Neural cell (in vitro differentiated cells): Measurements from ENCODE around the gene RAB11FIP2. TPM values are rescaled to one million over a fixed set of nuclear protein-coding genes. Genes with fewer than 3 reads are reported as not detected.

Experiments used
- H2AFZ ChIP-seq: fragments of 200-600, 300-800 bp; sonication (generic), shearing (Covaris generic); 2 replicates; pipeline ENCODE4 v1.6.0; 2014; ENCODE audit warnings: low read depth, mild to moderate bottlenecking, antibody characterized with exemption, low read length, moderate library complexity
- H3F3A ChIP-seq: fragments of 200-600 bp; shearing (Covaris generic); 2 replicates; pipeline ENCODE4 v1.6.1; 2016; ENCODE audit warnings: mild to moderate bottlenecking, moderate library complexity, mixed read lengths, antibody characterized with exemption, low read length; ENCODE audit not compliant: insufficient read depth, poor library complexity, severe bottlenecking
- H3K27ac ChIP-seq: fragments of 200-600, 300-800 bp; sonication (generic), shearing (Covaris generic); 2 replicates; pipeline ENCODE4 v1.5.1; 2014; ENCODE audit warnings: mild to moderate bottlenecking, low read length, moderate library complexity
- H3K27me3 ChIP-seq: fragments of 300-800, 200-600 bp; sonication (generic), shearing (Covaris generic); 2 replicates; pipeline ENCODE4 v1.6.0; 2014; ENCODE audit warnings: mild to moderate bottlenecking, low read depth, low read length, moderate library complexity; ENCODE audit not compliant: insufficient read depth
- H3K36me3 ChIP-seq: fragments of 300-800, 200-600 bp; sonication (generic), shearing (Covaris generic); 2 replicates; pipeline ENCODE4 v1.5.1; 2014; ENCODE audit warnings: mild to moderate bottlenecking, antibody characterized with exemption, low read length, moderate library complexity; ENCODE audit not compliant: insufficient read depth
- H3K4me2 ChIP-seq: fragments of 300-800, 200-600 bp; sonication (generic), shearing (Covaris generic); 2 replicates; pipeline ENCODE4 v1.6.0; 2014; ENCODE audit warnings: mild to moderate bottlenecking, low read length
- H3K4me3 ChIP-seq: fragments of 300-800, 200-600 bp; sonication (generic), shearing (Covaris generic); 2 replicates; pipeline ENCODE4 v1.5.1; 2014; ENCODE audit warnings: mild to moderate bottlenecking, low read length, moderate library complexity
- H3K79me2 ChIP-seq: fragments of 200-600 bp; shearing (Covaris generic); replicated peaks from 2 replicates; pipeline ENCODE4 v1.6.0; 2014; ENCODE audit warnings: mild to moderate bottlenecking, low read length, moderate library complexity; ENCODE audit not compliant: insufficient read depth
- H3K9ac ChIP-seq: fragments of 300-800, 200-600 bp; sonication (generic), shearing (Covaris generic); 2 replicates; pipeline ENCODE4 v1.6.1; 2016; ENCODE audit warnings: mild to moderate bottlenecking, low read length, mixed read lengths
- H3K9me2 ChIP-seq: fragments of 200-600 bp; shearing (Covaris generic); 2 replicates; pipeline ENCODE4 v1.6.1; 2016; ENCODE audit warnings: mild to moderate bottlenecking, low read length, mixed read lengths; ENCODE audit not compliant: insufficient read depth
- H3K9me3 ChIP-seq: fragments of 200-600, 300-800 bp; sonication (generic), shearing (Covaris generic); 2 replicates; pipeline ENCODE4 v1.6.1; 2016; ENCODE audit warnings: mild to moderate bottlenecking, mixed run types, low read length, moderate library complexity, mixed read lengths
- H4K20me1 ChIP-seq: fragments of 200-600 bp; shearing (Covaris generic); 2 replicates; pipeline ENCODE4 v1.6.1; 2016; ENCODE audit warnings: mild to moderate bottlenecking, mixed run types; ENCODE audit not compliant: insufficient read depth
- EP300 ChIP-seq: fragments of 450-650 bp; conservative IDR thresholded peaks from 2 replicates; pipeline ENCODE4 v1.6.1; 2014; ENCODE audit warnings: antibody characterized with exemption, mild to moderate bottlenecking, moderate library complexity; ENCODE audit not compliant: poor library complexity, severe bottlenecking
- EZH2 ChIP-seq: fragments of 200-600, 300-800 bp; shearing (Covaris generic), sonication (generic); IDR thresholded peaks from 2 replicates; pipeline ENCODE4 v1.6.1; 2014; ENCODE audit warnings: antibody characterized with exemption, low read length, borderline replicate concordance, mild to moderate bottlenecking; ENCODE audit not compliant: insufficient read depth, poor library complexity, severe bottlenecking
- MXI1 ChIP-seq: fragments of 450-650 bp; conservative IDR thresholded peaks from 2 replicates; pipeline ENCODE4 v1.6.1; 2014; ENCODE audit warnings: antibody characterized with exemption, mild to moderate bottlenecking; ENCODE audit not compliant: poor library complexity, severe bottlenecking
- POLR2AphosphoS5 ChIP-seq: IDR thresholded peaks from 2 replicates; pipeline ENCODE4 v1.6.1; 2012
- RAD21 ChIP-seq: fragments of 450-650 bp; conservative IDR thresholded peaks from 2 replicates; pipeline ENCODE4 v1.6.1; 2014; ENCODE audit warnings: antibody characterized with exemption, mild to moderate bottlenecking, moderate library complexity
- SMC3 ChIP-seq: fragments of 450-650 bp; conservative IDR thresholded peaks from 2 replicates; pipeline ENCODE4 v1.6.1; 2014; ENCODE audit warnings: antibody characterized with exemption, mild to moderate bottlenecking, moderate library complexity; ENCODE audit not compliant: poor library complexity
- TAF1 ChIP-seq: IDR thresholded peaks from 2 replicates; pipeline ENCODE4 v1.6.1; 2012; ENCODE audit warnings: low read depth
- polyA plus RNA-seq: library from polyadenylated mRNA; depleted of rRNA; stranded (reverse); fragments of >200 nt; gene quantifications from 2 replicates; pipeline ENCODE4 v1.2.3, GENCODE V29; 2014
- TF ChIP-seq, protein P1 (sequence below): IDR thresholded peaks from 2 replicates; pipeline ENCODE4 v1.6.1; 2012; ENCODE audit warnings: borderline replicate concordance
- TF ChIP-seq, protein P2 (sequence below): fragments of 450-650 bp; IDR thresholded peaks from 2 replicates; pipeline ENCODE4 v1.5.1; 2014; ENCODE audit warnings: antibody characterized with exemption, mild to moderate bottlenecking, moderate library complexity; ENCODE audit not compliant: poor library complexity, severe bottlenecking

RAB11FIP2 gene
- polyA plus RNA-seq, 1 donor from 2014 or later = 26.3 TPM

DNA sequence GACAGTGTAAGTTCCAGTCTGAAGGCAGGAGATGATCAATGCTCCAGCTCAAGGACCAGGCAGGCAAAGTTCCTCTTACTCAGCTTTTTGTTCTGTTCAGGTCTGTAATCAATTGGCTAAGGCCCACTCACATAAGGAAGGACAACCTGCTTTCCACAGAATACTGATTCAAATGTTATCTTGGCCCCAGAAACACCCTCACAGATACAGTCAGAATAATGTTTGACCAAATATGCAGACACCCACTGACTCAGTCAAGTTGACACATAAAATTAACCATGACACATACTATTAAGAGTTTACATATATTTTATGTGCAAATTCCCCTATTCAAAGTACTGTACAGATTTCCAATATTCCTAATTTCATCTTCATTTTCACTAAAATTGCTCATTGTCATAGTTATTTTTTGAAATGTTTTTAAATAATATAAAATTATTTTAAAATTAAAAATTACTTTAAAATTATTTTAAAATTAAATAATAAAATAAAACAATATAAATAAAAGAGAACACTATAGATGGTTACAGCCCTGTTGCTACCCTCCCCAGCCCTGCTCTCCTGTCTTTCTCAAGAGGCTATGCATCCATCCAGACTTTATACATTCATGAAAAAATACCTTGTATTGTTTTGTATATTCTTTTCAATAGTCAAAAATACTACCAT is 59.4 kb downstream of the RAB11FIP2 start:
- Histone ChIP-seq H3K4me2 (no peak overlapping the region), H3K9ac (no peak overlapping the region), H3K27ac (no peak overlapping the region), H3F3A (no peaks in the 10 kb centered on the region), H3K4me3 (no peak overlapping the region), H3K36me3 (no peaks in the 10 kb centered on the region), H2AFZ (no peak overlapping the region), H3K9me2 (no peaks in the 10 kb centered on the region), H3K27me3 (no peaks in the 10 kb centered on the region), H3K79me2 (no peaks in the 10 kb centered on the region), H3K9me3 (no peaks in the 10 kb centered on the region), H4K20me1 (no peaks in the 10 kb centered on the region)
- TF ChIP-seq, protein P1, sequence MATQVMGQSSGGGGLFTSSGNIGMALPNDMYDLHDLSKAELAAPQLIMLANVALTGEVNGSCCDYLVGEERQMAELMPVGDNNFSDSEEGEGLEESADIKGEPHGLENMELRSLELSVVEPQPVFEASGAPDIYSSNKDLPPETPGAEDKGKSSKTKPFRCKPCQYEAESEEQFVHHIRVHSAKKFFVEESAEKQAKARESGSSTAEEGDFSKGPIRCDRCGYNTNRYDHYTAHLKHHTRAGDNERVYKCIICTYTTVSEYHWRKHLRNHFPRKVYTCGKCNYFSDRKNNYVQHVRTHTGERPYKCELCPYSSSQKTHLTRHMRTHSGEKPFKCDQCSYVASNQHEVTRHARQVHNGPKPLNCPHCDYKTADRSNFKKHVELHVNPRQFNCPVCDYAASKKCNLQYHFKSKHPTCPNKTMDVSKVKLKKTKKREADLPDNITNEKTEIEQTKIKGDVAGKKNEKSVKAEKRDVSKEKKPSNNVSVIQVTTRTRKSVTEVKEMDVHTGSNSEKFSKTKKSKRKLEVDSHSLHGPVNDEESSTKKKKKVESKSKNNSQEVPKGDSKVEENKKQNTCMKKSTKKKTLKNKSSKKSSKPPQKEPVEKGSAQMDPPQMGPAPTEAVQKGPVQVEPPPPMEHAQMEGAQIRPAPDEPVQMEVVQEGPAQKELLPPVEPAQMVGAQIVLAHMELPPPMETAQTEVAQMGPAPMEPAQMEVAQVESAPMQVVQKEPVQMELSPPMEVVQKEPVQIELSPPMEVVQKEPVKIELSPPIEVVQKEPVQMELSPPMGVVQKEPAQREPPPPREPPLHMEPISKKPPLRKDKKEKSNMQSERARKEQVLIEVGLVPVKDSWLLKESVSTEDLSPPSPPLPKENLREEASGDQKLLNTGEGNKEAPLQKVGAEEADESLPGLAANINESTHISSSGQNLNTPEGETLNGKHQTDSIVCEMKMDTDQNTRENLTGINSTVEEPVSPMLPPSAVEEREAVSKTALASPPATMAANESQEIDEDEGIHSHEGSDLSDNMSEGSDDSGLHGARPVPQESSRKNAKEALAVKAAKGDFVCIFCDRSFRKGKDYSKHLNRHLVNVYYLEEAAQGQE = no peak
- TF ChIP-seq MXI1 (no peak), EP300 (no peak), TAF1 (no peak), SMC3 (no peak), RAD21 (no peak), EZH2 (no peak), POLR2AphosphoS5 (no peak)
- TF ChIP-seq, protein P2, sequence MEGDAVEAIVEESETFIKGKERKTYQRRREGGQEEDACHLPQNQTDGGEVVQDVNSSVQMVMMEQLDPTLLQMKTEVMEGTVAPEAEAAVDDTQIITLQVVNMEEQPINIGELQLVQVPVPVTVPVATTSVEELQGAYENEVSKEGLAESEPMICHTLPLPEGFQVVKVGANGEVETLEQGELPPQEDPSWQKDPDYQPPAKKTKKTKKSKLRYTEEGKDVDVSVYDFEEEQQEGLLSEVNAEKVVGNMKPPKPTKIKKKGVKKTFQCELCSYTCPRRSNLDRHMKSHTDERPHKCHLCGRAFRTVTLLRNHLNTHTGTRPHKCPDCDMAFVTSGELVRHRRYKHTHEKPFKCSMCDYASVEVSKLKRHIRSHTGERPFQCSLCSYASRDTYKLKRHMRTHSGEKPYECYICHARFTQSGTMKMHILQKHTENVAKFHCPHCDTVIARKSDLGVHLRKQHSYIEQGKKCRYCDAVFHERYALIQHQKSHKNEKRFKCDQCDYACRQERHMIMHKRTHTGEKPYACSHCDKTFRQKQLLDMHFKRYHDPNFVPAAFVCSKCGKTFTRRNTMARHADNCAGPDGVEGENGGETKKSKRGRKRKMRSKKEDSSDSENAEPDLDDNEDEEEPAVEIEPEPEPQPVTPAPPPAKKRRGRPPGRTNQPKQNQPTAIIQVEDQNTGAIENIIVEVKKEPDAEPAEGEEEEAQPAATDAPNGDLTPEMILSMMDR = no peak

DNA sequence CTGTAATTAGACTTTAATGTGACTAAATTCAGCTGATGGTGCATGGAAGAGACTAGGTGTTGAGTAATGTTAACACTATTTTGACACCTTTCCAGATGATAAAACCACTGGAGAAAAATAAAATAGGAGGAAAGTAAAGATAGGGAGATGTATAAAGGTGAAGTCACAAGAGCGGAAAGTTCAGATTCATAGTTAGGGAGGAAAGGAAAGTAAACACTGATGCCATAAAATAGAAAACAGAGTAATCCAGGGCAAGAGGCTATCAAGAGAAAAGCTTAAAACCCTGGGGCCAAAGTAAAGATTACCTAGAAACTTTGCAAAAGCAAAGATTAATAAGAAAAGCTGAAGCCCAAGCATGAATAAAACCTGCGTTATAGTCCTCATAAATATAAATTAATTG is 62.8 kb downstream of the RAB11FIP2 start:
- TF ChIP-seq, protein P2 = no peak
- TF ChIP-seq EP300 (no peak), RAD21 (no peak), MXI1 (no peak), SMC3 (no peak), EZH2 (no peak), TAF1 (no peak), POLR2AphosphoS5 (no peak)
- TF ChIP-seq, protein P1 = no peak
- Histone ChIP-seq H3K36me3 (no peaks in the 10 kb centered on the region), H3K27me3 (no peaks in the 10 kb centered on the region), H3K9ac (no peak overlapping the region), H3K4me2 (no peak overlapping the region), H3K9me3 (no peaks in the 10 kb centered on the region), H3K9me2 (no peaks in the 10 kb centered on the region), H3K4me3 (no peak overlapping the region), H3K79me2 (no peaks in the 10 kb centered on the region), H2AFZ (no peak overlapping the region), H3F3A (no peaks in the 10 kb centered on the region), H4K20me1 (no peaks in the 10 kb centered on the region), H3K27ac (no peak overlapping the region)
